ENCODE data around the gene ATPAF1.

Gene ATPAF1

GRCh38 chr1:46587069-46587468, 81.1 kb downstream of the ATPAF1 start:
- no peak overlapping the region for H3K4me3 ChIP-seq (ENCODE audit: low read depth, low read length)
- TF ChIP-seq, protein P1, sequence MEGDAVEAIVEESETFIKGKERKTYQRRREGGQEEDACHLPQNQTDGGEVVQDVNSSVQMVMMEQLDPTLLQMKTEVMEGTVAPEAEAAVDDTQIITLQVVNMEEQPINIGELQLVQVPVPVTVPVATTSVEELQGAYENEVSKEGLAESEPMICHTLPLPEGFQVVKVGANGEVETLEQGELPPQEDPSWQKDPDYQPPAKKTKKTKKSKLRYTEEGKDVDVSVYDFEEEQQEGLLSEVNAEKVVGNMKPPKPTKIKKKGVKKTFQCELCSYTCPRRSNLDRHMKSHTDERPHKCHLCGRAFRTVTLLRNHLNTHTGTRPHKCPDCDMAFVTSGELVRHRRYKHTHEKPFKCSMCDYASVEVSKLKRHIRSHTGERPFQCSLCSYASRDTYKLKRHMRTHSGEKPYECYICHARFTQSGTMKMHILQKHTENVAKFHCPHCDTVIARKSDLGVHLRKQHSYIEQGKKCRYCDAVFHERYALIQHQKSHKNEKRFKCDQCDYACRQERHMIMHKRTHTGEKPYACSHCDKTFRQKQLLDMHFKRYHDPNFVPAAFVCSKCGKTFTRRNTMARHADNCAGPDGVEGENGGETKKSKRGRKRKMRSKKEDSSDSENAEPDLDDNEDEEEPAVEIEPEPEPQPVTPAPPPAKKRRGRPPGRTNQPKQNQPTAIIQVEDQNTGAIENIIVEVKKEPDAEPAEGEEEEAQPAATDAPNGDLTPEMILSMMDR (IDR thresholded peaks at IDR 0.05; ENCODE audit: borderline replicate concordance, insufficient read depth, low read depth, low read length): no peak

DNA sequence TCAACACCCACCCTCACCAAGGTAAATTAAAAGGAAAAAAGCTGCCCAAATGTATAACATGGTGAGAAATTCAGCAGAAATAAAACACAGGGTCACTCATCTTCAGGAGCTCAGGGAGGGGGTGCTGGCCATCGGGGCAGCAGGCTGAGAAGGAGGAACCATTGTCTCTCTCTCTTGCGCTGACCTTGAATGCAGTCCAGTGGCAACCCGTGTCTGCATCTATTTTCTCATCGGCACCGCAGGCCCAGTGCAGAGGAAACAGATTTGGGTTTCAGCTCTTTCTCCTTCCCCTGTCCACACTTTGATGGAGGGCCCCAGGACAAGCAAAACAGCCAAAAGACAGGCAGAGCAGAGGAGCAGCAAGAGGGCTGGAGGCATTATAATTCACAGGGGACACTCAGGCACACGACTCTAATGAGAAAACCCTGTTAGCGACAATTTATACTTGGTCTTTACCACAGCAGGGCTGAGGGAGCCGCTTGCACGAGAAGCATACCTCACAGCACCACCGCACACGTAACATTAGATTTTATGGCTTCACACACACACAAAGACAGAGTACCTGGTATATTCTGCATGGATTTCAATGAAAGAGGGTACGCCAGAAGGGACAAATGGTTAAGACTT, 82.7 kb downstream of the ATPAF1 start:
- TF ChIP-seq, protein P1 (IDR thresholded peaks at IDR 0.05; ENCODE audit: borderline replicate concordance, insufficient read depth, low read depth, low read length): no peak
- H3K4me3 ChIP-seq (ENCODE audit: low read depth, low read length): no peak overlapping the region

- no peak overlapping the region for H3K4me3 ChIP-seq (ENCODE audit: low read depth, low read length)
- TF ChIP-seq, protein P1 (IDR thresholded peaks at IDR 0.05; ENCODE audit: borderline replicate concordance, insufficient read depth, low read depth, low read length): no peak
These were observed 84.7 kb downstream of the ATPAF1 start for GRCh38 chr1:46583494-46583893.

DNA sequence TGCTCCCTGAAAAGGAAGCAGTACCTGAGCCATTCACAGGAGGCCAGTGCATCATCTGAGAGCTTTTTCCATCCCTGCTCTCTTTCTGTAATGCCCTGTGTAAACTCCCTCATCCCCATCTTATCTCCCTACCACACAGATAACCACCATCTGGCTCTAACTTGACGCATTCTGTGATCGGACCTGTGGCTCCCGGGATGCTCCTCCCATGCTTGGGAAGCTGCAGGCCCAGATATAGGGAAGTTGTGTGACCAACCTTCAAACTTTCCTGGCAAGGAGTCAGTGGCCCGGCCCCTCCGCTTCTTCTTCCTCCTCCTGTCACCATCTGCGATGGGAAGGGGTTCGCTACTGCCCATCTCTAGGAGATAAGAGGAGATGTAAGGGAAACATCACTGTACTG, 85.2 kb downstream of the ATPAF1 start:
- H3K4me3 ChIP-seq (ENCODE audit: low read depth, low read length): no peak overlapping the region
- TF ChIP-seq, protein P1 (IDR thresholded peaks at IDR 0.05; ENCODE audit: borderline replicate concordance, insufficient read depth, low read depth, low read length): no peak

All from GM12875 (cell line).